LNCAP (cell line): ENCODE results near the gene GRK5.

Experiments used
- TF ChIP-seq, protein P1 (sequence below): fragments of 450-650 bp; IDR thresholded peaks from 2 replicates; pipeline ENCODE4 v1.5.1; 2017; ENCODE audit warnings: mild to moderate bottlenecking

GRK5 gene

DNA sequence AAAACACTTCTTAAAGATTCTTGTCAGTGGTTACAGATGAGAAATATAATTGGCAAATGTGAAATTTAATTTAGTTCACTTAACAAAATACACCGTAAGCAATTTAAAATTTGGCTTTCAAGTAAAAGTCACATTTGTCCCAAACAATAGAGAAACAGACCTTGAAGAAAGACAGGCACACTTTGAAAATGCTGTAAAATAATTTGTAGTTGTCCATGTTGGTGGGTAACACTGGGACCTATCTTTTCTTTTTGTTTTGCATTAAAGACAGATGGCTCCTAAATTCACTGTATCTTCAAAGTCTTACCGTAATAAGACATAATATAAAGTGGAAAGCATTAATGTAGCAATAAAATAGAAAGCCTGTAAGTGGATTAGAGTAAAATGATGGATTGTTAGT, 3.3 kb downstream of the GRK5 start:
- TF ChIP-seq, protein P1, sequence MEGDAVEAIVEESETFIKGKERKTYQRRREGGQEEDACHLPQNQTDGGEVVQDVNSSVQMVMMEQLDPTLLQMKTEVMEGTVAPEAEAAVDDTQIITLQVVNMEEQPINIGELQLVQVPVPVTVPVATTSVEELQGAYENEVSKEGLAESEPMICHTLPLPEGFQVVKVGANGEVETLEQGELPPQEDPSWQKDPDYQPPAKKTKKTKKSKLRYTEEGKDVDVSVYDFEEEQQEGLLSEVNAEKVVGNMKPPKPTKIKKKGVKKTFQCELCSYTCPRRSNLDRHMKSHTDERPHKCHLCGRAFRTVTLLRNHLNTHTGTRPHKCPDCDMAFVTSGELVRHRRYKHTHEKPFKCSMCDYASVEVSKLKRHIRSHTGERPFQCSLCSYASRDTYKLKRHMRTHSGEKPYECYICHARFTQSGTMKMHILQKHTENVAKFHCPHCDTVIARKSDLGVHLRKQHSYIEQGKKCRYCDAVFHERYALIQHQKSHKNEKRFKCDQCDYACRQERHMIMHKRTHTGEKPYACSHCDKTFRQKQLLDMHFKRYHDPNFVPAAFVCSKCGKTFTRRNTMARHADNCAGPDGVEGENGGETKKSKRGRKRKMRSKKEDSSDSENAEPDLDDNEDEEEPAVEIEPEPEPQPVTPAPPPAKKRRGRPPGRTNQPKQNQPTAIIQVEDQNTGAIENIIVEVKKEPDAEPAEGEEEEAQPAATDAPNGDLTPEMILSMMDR: no peak

GRCh38 chr10:119211176-119211575, 3.8 kb downstream of the GRK5 start:
- TF ChIP-seq, protein P1: no peak

GRCh38 chr10:119211625-119212441, 4.5 kb downstream of the GRK5 start:
- TF ChIP-seq, protein P1: no peak

- TF ChIP-seq, protein P1: no peak
Observed at GRCh38 chr10:119215371-119215770, 8.0 kb downstream of the GRK5 start.

DNA sequence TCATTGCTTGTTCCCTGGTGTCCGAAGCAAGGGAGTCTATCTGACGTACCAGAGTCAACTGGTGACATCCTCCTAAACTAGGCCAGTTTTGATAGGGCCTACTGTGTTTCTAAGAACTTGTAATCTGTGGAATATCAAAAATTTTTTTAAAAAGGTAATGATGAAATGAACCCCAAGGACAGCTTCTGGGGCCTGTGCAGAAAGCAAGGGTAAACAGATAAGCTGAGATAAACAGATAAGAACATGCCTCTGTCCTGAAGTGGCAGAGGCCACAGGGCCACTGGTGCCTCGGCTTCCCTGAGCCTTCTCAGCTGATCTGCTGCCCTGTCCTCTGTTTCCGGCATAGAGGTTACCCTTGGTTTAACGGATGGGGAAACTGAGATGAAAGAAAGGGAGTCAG, 8.8 kb downstream of the GRK5 start:
- TF ChIP-seq, protein P1: no peak

DNA sequence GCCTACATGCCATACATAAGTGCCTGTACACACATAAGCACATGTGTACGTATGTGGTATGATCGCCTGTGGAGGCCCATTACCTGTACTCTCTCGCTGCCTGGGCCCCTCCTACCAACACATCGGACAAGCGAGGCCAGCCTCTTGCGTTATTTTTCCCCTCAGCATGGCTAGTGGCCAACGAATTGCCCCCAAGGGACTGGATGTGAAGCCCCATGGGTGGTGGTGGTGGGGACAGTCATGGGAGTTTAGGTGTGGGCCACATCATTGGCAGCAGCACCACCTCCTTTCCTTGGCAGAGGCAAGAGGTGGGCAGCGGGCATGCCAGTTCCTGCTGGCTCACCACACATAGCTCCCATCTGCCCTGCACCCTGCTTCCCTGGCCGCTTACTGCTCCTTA, 10.0 kb downstream of the GRK5 start:
- TF ChIP-seq, protein P1: no peak

GRCh38 chr10:119217991-119218490, 10.7 kb downstream of the GRK5 start:
- TF ChIP-seq, protein P1: no peak

- TF ChIP-seq, protein P1: no peak
Observed at GRCh38 chr10:119219871-119220270, 12.5 kb downstream of the GRK5 start.
